ENCODE data around the gene UNC93A.
"Not testable (repeated sequence)": the region's sequence is repeated elsewhere in the genome, so short reads cannot be mapped to it uniquely, and the experiment has no call there.

UNC93A gene

GRCh38 chr6:167317172-167317571, 26.1 kb downstream of the UNC93A start:
- no peak for DNase-seq

- not testable (repeated sequence) for DNase-seq
Observed at GRCh38 chr6:167318354-167318753, 27.2 kb downstream of the UNC93A start.

- DNase-seq, result not testable (repeated sequence)
Observed at GRCh38 chr6:167318856-167319255, 27.7 kb downstream of the UNC93A start.

- DNase-seq, result not testable (repeated sequence)
Observed at GRCh38 chr6:167319856-167320753, 29.0 kb downstream of the UNC93A start.

GRCh38 chr6:167320754-167321056, 29.6 kb downstream of the UNC93A start:
- not testable (repeated sequence) for DNase-seq

GRCh38 chr6:167321185-167321584, 30.1 kb downstream of the UNC93A start:
- DNase-seq, result not testable (repeated sequence)

- DNase-seq, result no peak
Observed at GRCh38 chr6:167323111-167323510, 32.0 kb downstream of the UNC93A start.

- DNase-seq, result no peak
Observed at GRCh38 chr6:167324111-167324510, 33.0 kb downstream of the UNC93A start.

GRCh38 chr6:167325766-167326165, 34.7 kb downstream of the UNC93A start:
- no peak for DNase-seq

- no peak for DNase-seq
Observed at GRCh38 chr6:167327391-167327790, 36.3 kb downstream of the UNC93A start.

- no peak for DNase-seq
Observed at GRCh38 chr6:167328086-167328485, 37.0 kb downstream of the UNC93A start.

- DNase-seq, result no peak
Observed at GRCh38 chr6:167329014-167329413, 37.9 kb downstream of the UNC93A start.

GRCh38 chr6:167330750-167331149, 39.6 kb downstream of the UNC93A start:
- no peak for DNase-seq

GRCh38 chr6:167331565-167331964, 40.5 kb downstream of the UNC93A start:
- DNase-seq, result no peak

GRCh38 chr6:167336844-167337630, 45.9 kb downstream of the UNC93A start:
- DNase-seq, result no peak

- no peak for DNase-seq
Observed at GRCh38 chr6:167337675-167338449, 46.7 kb downstream of the UNC93A start.

GRCh38 chr6:167338541-167339117, 47.5 kb downstream of the UNC93A start:
- no peak for DNase-seq

GRCh38 chr6:167341038-167341583, 50.0 kb downstream of the UNC93A start:
- DNase-seq, result no peak

- no peak for DNase-seq
Observed at GRCh38 chr6:167341665-167342655, 50.8 kb downstream of the UNC93A start.

- DNase-seq, result no peak
Observed at GRCh38 chr6:167342879-167343610, 51.9 kb downstream of the UNC93A start.

GRCh38 chr6:167345348-167345747, 54.2 kb downstream of the UNC93A start:
- no peak for DNase-seq

Data from CD4-positive, alpha-beta T cell treated with Interleukin-1 beta for 1 hour (primary cell).